A673 (cell line): ENCODE data around the gene PRDM1. TPM values are rescaled to one million over a fixed set of nuclear protein-coding genes. Genes with fewer than 3 reads are reported as not detected.

Source experiments
- BruUV-seq: library from RNA; stranded (reverse); fragments of 400-500 nt; replicated peaks from 2 replicates; lab custom pipeline; 2021; lab: Mats Ljungman, UMichigan
- CTCF ChIA-PET: fragments of 300-600 bp; sonication (Branson Sonifier 250); formaldehyde crosslinking; loops from one replicate; lab custom pipeline; 2022; ENCODE audit warnings: antibody characterized with exemption; lab: Charles Lee
- POLR2A ChIA-PET: fragments of 300-600 bp; sonication (Branson Sonifier 250); formaldehyde crosslinking; loops from one replicate; lab custom pipeline; 2022; ENCODE audit warnings: antibody characterized with exemption; ENCODE audit not compliant: low non-redundant PET; lab: Charles Lee
- DNase-seq: peaks from one replicate; pipeline ENCODE4 v3.0.0-alpha.2; 2015; ENCODE audit warnings: low spot score
- H3K27ac ChIP-seq: fragments of 200-600 bp; sonication (generic); 2 replicates; pipeline ENCODE4 v1.5.1; 2016; ENCODE audit warnings: mixed run types, low read depth, mild to moderate bottlenecking, mixed read lengths, antibody characterized with exemption, low read length; ENCODE audit not compliant: poor library complexity, severe bottlenecking
- H3K27me3 ChIP-seq: fragments of 200-600 bp; sonication (generic); replicated peaks from 2 replicates; pipeline ENCODE4 v1.6.1; 2017; ENCODE audit warnings: mixed run types, low read depth, mild to moderate bottlenecking, mixed read lengths, antibody characterized with exemption, low read length; ENCODE audit not compliant: insufficient read depth, poor library complexity
- H3K36me3 ChIP-seq: fragments of 200-600 bp; sonication (generic); 2 replicates; pipeline ENCODE4 v1.6.1; 2016; ENCODE audit warnings: mixed run types, mild to moderate bottlenecking, mixed read lengths, antibody characterized with exemption, low read length; ENCODE audit not compliant: insufficient read depth, poor library complexity, severe bottlenecking
- H3K4me1 ChIP-seq: fragments of 200-600 bp; sonication (generic); 2 replicates; pipeline ENCODE4 v1.6.1; 2017; ENCODE audit warnings: mixed run types, mild to moderate bottlenecking, mixed read lengths, antibody characterized with exemption, low read length; ENCODE audit not compliant: insufficient read depth, poor library complexity, severe bottlenecking
- H3K4me3 ChIP-seq: fragments of 200-600 bp; sonication (generic); 2 replicates; pipeline ENCODE4 v1.5.1; 2016; ENCODE audit warnings: low read depth, mixed run types, mild to moderate bottlenecking, mixed read lengths, low read length; ENCODE audit not compliant: poor library complexity, severe bottlenecking
- H3K9me3 ChIP-seq: fragments of 200-600 bp; sonication (generic); 2 replicates; pipeline ENCODE4 v1.6.1; 2016; ENCODE audit warnings: mixed run types, low read depth, mild to moderate bottlenecking, mixed read lengths, antibody characterized with exemption, low read length; ENCODE audit not compliant: poor library complexity, severe bottlenecking
- CTCF ChIP-seq: fragments of 300-800, 200-600 bp; sonication (generic); conservative IDR thresholded peaks from 2 replicates; pipeline ENCODE4 v1.5.1; 2017; ENCODE audit warnings: low read depth, mild to moderate bottlenecking, antibody characterized with exemption, low read length, moderate library complexity, mixed read lengths
- EZH2 ChIP-seq: fragments of 200-600 bp; sonication (generic); IDR thresholded peaks from 2 replicates; pipeline ENCODE4 v1.6.1; 2017; ENCODE audit warnings: borderline replicate concordance, low read depth, mild to moderate bottlenecking, mixed read lengths, antibody characterized with exemption, low read length; ENCODE audit not compliant: poor library complexity, severe bottlenecking
- intact Hi-C: fragments of 100-400 bp; cut with micrococcal nuclease; formaldehyde crosslinking; loops from one replicate; pipeline ENCODE4 v1.10.0; 2022; ENCODE audit not compliant: unreplicated experiment
- total RNA-seq: library from RNA; stranded (reverse); gene quantifications from 2 replicates; pipeline ENCODE4 v1.2.3, GENCODE V29; 2021

Gene PRDM1
- total RNA-seq, 1 experiment from 2014 or later = not detected

GRCh38 chr6:106072501-106073090, 13.5 kb upstream of the PRDM1 start:
- no peak overlapping the region for H3K4me3 ChIP-seq
- no peaks in the 10 kb centered on the region for H3K4me1 ChIP-seq
- BruUV-seq = no TSS peak
- H3K36me3 ChIP-seq = no peaks in the 10 kb centered on the region
- H3K27ac ChIP-seq = no peak overlapping the region
- no peaks in the 10 kb centered on the region for H3K9me3 ChIP-seq
- no peak for DNase-seq
- H3K27me3 ChIP-seq = no peaks in the 10 kb centered on the region
- TF ChIP-seq EZH2 (no peak), CTCF (no peak)
- CTCF ChIA-PET = no interaction called here
- intact Hi-C loops = no loop called here
- POLR2A ChIA-PET = interaction anchor here (0.7 kb wide), 1 partner anchor 431 kb away, joined by 3 read pairs; no protein-coding TSS in a partner anchor

- DNase-seq = no peak
- Histone ChIP-seq H3K4me3 (no peak overlapping the region), H3K9me3 (no peaks in the 10 kb centered on the region), H3K4me1 (no peaks in the 10 kb centered on the region), H3K36me3 (no peaks in the 10 kb centered on the region), H3K27ac (no peak overlapping the region), H3K27me3 (no peaks in the 10 kb centered on the region)
- CTCF ChIA-PET = no interaction called here
- no peak for TF ChIP-seq EZH2
- no peak for TF ChIP-seq CTCF
- BruUV-seq = no TSS peak
- intact Hi-C loops = no loop called here
- POLR2A ChIA-PET = no interaction called here
These were observed 12.0 kb upstream of the PRDM1 start for GRCh38 chr6:106074146-106074545.

GRCh38 chr6:106076139-106076538, 10.0 kb upstream of the PRDM1 start:
- Histone ChIP-seq H3K27ac (no peak overlapping the region), H3K36me3 (no peaks in the 10 kb centered on the region), H3K9me3 (no peaks in the 10 kb centered on the region), H3K27me3 (peaks cover under 1% of the 10 kb centered on the region), H3K4me3 (no peak overlapping the region), H3K4me1 (no peaks in the 10 kb centered on the region)
- POLR2A ChIA-PET = no interaction called here
- CTCF ChIA-PET = no interaction called here
- DNase-seq = no peak
- intact Hi-C loops = no loop called here
- TF ChIP-seq EZH2 (no peak), CTCF (no peak)
- no TSS peak for BruUV-seq
